Thoracic aorta (tissue), 2 donors: ENCODE results near the gene RASSF1. TPM values are rescaled to one million over a fixed set of nuclear protein-coding genes. Genes with fewer than 3 reads are reported as not detected.
"Not testable (repeated sequence)": the region's sequence is repeated elsewhere in the genome, so short reads cannot be mapped to it uniquely, and the experiment has no call there.

Source experiments
- ATAC-seq: fragments of 150-250 bp; one replicate; pipeline ENCODE4 v1.8.0; 2017; ENCODE audit warnings: low read depth; ENCODE audit not compliant: insufficient number of reproducible peaks, low FRiP score
- DNase-seq: peaks from one replicate; pipeline ENCODE4 v3.0.0-alpha.2; 2020; ENCODE audit warnings: low spot score
- H3K27ac ChIP-seq, 2 donors: fragments of 200-600 bp; sonication (generic); 1 replicate in 1 of 2; 2 replicates in 1 of 2; pipeline ENCODE4 v1.5.1; 2016; ENCODE audit warnings: mild to moderate bottlenecking in 2 of 2, moderate library complexity in 2 of 2
- H3K27me3 ChIP-seq: fragments of 200-600 bp; sonication (generic); replicated peaks from 2 replicates; pipeline ENCODE4 v1.6.0; 2016; ENCODE audit warnings: mild to moderate bottlenecking; ENCODE audit not compliant: insufficient read depth
- H3K36me3 ChIP-seq: fragments of 200-600 bp; sonication (generic); one replicate; pipeline ENCODE4 v1.5.1; 2016
- H3K4me1 ChIP-seq, 2 donors: fragments of 200-600 bp; sonication (generic); 1 replicate in 1 of 2; 2 replicates in 1 of 2; pipeline versions ENCODE4 v1.5.1 to v1.6.0; 2016; ENCODE audit warnings: low read depth in 2 of 2, mild to moderate bottlenecking in 1 of 2; ENCODE audit not compliant: control insufficient read depth in 1 of 2
- H3K4me3 ChIP-seq: fragments of 200-600 bp; sonication (generic); 2 replicates; pipeline ENCODE4 v1.5.1; 2016; ENCODE audit warnings: mild to moderate bottlenecking
- H3K9me3 ChIP-seq: fragments of 200-600 bp; sonication (generic); 2 replicates; pipeline ENCODE4 v1.5.1; 2016
- total RNA-seq, 2 donors: library from RNA; depleted of rRNA; stranded (reverse); fragments of >200 nt; gene quantifications; one replicate each; pipeline versions ENCODE4 v1.1.0 to v1.2.3, GENCODE V29; 2016
- TF ChIP-seq, protein P1 (sequence below): fragments of 200-600 bp; sonication (generic); IDR thresholded peaks from one replicate; pipeline ENCODE4 v1.5.1; 2019; ENCODE audit warnings: antibody characterized with exemption

Gene RASSF1
- total RNA-seq, 2 donors from 2014 or later = 45.2 to 72.2 TPM

DNA sequence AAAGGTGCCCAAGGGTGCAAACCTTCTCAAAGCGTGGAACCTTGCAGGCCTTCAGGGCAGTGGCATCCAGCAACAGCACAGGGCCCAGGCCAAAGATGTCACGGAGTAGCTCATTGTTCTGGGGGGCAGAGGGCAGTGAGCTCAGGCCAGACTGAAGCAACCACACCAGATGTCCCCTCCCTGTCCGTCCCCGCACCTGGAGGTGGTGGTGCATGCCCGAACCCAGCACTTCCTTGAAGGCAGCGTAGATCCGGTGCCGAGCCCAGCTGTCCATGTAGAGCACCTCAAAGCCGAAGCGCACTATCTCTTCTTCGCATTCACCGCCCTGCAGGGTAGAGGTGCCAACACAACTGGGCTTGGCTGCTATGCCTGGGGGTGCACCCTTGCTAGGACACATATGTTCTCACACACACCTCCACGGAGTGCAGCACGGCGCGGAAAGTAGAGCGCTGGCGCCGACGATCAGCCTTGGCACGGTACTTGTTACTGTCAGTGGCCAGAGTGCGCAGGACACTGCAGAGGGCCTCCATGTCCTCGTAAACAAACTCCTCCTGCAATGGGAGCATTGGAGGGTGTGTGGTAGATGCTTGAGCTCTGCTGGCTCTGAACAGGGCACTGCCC, 52.1 kb downstream of the RASSF1 start:
- ATAC-seq (no peak), DNase-seq (no peak)
- TF ChIP-seq, protein P1, sequence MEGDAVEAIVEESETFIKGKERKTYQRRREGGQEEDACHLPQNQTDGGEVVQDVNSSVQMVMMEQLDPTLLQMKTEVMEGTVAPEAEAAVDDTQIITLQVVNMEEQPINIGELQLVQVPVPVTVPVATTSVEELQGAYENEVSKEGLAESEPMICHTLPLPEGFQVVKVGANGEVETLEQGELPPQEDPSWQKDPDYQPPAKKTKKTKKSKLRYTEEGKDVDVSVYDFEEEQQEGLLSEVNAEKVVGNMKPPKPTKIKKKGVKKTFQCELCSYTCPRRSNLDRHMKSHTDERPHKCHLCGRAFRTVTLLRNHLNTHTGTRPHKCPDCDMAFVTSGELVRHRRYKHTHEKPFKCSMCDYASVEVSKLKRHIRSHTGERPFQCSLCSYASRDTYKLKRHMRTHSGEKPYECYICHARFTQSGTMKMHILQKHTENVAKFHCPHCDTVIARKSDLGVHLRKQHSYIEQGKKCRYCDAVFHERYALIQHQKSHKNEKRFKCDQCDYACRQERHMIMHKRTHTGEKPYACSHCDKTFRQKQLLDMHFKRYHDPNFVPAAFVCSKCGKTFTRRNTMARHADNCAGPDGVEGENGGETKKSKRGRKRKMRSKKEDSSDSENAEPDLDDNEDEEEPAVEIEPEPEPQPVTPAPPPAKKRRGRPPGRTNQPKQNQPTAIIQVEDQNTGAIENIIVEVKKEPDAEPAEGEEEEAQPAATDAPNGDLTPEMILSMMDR = no peak

DNA sequence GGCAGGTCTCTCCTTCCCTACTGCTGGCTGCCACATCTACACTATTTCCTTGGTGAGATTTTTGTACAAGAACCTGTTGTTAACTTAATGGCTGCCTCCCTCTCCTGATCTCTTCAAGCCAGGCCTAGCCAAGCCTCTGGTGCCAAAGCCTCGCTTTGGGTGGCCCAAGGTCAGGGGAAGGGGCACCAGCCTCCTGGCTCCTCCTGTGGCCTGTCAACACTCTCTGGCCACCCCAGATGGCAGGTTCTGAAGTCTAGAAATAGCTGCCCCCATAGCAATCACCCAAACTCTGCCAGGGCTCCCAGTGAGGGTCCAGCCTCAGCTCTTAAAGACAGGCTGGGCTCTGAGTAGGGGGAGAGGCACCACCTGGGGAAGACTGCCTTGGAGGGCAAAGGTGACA, 53.4 kb downstream of the RASSF1 start:
- Histone ChIP-seq H3K27ac (no peak overlapping the region), H3K9me3 (no peaks in the 10 kb centered on the region), H3K4me1 (peaks cover 5 to 10% of the 10 kb centered on the region in 2 donors), H3K4me3 (no peak overlapping the region), H3K36me3 (peaks cover 27% of the 10 kb centered on the region), H3K27me3 (no peaks in the 10 kb centered on the region)
- TF ChIP-seq, protein P1 = no peak
- DNase-seq = no peak
- no peak for ATAC-seq

More for the DNA sequence above, 52.1 kb downstream of the RASSF1 start:
- Histone ChIP-seq H3K9me3 (no peaks in the 10 kb centered on the region), H3K4me1 (peaks cover 8 to 20% of the 10 kb centered on the region in 2 donors), H3K27ac (no peak overlapping the region), H3K4me3 (no peak overlapping the region), H3K27me3 (no peaks in the 10 kb centered on the region), H3K36me3 (peaks cover 27% of the 10 kb centered on the region)

DNA sequence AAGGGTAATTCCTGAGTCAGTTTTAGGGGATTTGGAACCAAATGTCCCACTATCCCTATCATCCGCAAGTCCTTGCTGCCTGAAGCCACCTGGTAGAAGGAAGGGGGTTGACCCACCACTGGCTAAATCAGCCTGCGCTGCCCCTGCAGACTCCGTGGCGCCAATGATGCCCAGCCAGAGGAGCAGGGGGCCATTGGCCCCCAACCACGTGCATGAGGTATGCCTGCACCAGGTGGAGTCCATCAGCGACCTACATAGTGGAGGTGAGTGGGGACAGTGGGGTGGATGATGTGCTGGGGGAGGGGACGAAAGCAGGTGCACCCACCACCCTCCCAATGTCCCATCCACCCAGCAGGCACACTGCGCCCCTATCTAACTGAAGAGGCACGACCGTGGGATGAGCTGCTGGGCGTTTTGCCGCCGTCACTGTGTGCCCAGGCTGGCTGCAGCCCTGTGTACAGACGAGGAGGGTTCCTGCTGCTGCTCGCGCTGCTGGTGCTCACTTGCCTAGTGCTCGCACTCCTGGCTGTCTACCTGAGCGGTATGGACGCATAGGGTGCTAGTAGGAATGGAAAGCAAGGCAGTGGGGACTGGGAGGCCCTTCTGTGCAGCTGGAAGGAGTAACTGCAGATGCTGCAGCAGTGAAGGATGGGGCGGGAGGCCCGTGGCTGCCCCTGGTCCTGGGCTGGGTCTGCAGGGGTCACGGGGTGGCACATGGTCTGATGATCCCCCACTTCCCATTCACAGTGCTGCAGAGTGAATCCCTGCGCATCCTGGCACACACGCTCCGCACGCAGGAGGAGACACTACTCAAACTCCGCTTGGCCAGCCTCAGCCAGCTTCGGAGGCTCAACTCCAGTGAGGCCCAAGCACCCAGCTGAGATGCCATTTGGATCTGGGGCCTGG, 54.1 kb downstream of the RASSF1 start:
- no peak for ATAC-seq
- H3K36me3 ChIP-seq = peaks cover 27% of the 10 kb centered on the region
- no peak overlapping the region for H3K4me3 ChIP-seq
- no peak overlapping the region for H3K27ac ChIP-seq
- H3K27me3 ChIP-seq = no peaks in the 10 kb centered on the region
- TF ChIP-seq, protein P1 = no peak
- H3K4me1 ChIP-seq = peaks cover 5 to 9% of the 10 kb centered on the region in 2 donors
- DNase-seq = no peak
- H3K9me3 ChIP-seq = no peaks in the 10 kb centered on the region

DNA sequence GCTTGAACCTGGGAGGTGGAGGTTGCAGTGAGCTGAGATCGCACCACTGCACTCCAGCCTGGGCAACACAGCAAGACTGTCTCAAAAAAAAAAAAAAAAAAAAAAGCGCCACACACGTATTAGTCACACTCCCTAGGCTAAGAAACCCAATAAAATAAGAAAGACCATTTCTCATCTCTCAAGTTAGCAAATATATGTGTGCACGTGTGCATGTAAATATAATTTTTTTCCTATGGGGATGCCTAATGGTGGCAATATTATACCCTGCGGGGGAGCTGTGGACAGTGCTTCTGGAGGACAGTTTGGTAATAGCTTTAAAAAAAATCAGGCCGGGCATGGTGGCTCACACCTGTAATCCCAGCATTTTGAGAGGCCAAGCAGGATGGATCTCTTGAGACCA, 56.5 kb downstream of the RASSF1 start:
- peaks cover 19% of the 10 kb centered on the region for H3K36me3 ChIP-seq
- not testable (repeated sequence) for H3K27ac ChIP-seq, H3K9me3 ChIP-seq, H3K27me3 ChIP-seq, ATAC-seq, H3K4me1 ChIP-seq, H3K4me3 ChIP-seq, DNase-seq

Other genes with a start within 250 kb of the RASSF1 start
- gene SEMA3F, start 185.5 kb downstream of the RASSF1 start, total RNA-seq = 10 to 100 TPM; 25.5 to 35.1 TPM
- under 1 TPM in 1 of 2 donors, not detected in 1; 0.54 TPM for gene GNAT1, start 149.2 kb downstream of the RASSF1 start, total RNA-seq
- under 1 TPM in 1 of 2 donors, not detected in 1; 0.28 TPM for gene SLC38A3, start 135.6 kb downstream of the RASSF1 start, total RNA-seq
- gene GNAI2, start 104.6 kb downstream of the RASSF1 start, total RNA-seq = 100 to 1,000 TPM; 183 to 337 TPM
- gene SEMA3B, start 71.7 kb downstream of the RASSF1 start, total RNA-seq = 10 to 100 TPM; 53.6 to 57.2 TPM
- not detected for gene LSMEM2, start 61.7 kb downstream of the RASSF1 start, total RNA-seq
- 100 to 1,000 TPM in 1 of 2 donors, 10 to 100 TPM in 1; 43.3 to 118 TPM for gene IFRD2, start 48.4 kb downstream of the RASSF1 start, total RNA-seq
- gene HYAL3, start 41.4 kb downstream of the RASSF1 start, total RNA-seq = 1 to 10 TPM in 1 of 2 donors, under 1 TPM in 1; 0.35 to 1.4 TPM
- 1 to 10 TPM; 8.3 to 8.7 TPM for gene NAA80, start 41.4 kb downstream of the RASSF1 start, total RNA-seq
- 1 to 10 TPM; 5.8 to 6.1 TPM for gene HYAL1, start 37.3 kb downstream of the RASSF1 start, total RNA-seq
- 10 to 100 TPM; 86.5 to 87.5 TPM for gene HYAL2, start 18.1 kb downstream of the RASSF1 start, total RNA-seq
- 10 to 100 TPM; 12.6 to 19.4 TPM for gene TUSC2, start 12.6 kb downstream of the RASSF1 start, total RNA-seq
- not detected for gene ZMYND10, start 4.9 kb upstream of the RASSF1 start, total RNA-seq
- gene NPRL2, start 9.9 kb upstream of the RASSF1 start, total RNA-seq = 10 to 100 TPM; 15.4 to 21.0 TPM
- 10 to 100 TPM; 22.5 to 29.4 TPM for gene CYB561D2, start 10.0 kb upstream of the RASSF1 start, total RNA-seq
- gene TMEM115, start 18.7 kb upstream of the RASSF1 start, total RNA-seq = 10 to 100 TPM; 55.0 to 57.7 TPM
- gene CACNA2D2, start 162.8 kb upstream of the RASSF1 start, total RNA-seq = 1 to 10 TPM; 2.3 to 4.2 TPM
- 10 to 100 TPM in 1 of 2 donors, 1 to 10 TPM in 1; 7.8 to 19.0 TPM for gene C3orf18, start 226.9 kb upstream of the RASSF1 start, total RNA-seq
- 10 to 100 TPM in 1 of 2 donors, 1 to 10 TPM in 1; 5.4 to 12.7 TPM for gene HEMK1, start 228.7 kb upstream of the RASSF1 start, total RNA-seq